Spleen (tissue), 7 donors: Measurements from ENCODE around the gene IL9.

Source experiments
- POLR2AphosphoS5 ChIP-seq, 3 donors: sonication (generic); formaldehyde crosslinking; IDR thresholded peaks; one replicate each; pipeline ENCODE4 v1.5.1; 2017; ENCODE audit warnings: antibody characterized with exemption in 3 of 3
- TF ChIP-seq, protein P1 (sequence below), 11 experiments: fragments of 200-600 bp in 7 of 11; fragments of 450-650 bp in 4 of 11; sonication (generic) in 4 of 11; IDR thresholded peaks in 8 of 11; conservative IDR thresholded peaks in 3 of 11; 1 replicate in 7 of 11; 2 replicates in 4 of 11; pipeline versions ENCODE4 v1.4.0 to v1.8.0; 2016 to 2021; ENCODE audit warnings: antibody characterized with exemption in 11 of 11, inconsistent platforms in 4 of 11, mild to moderate bottlenecking in 1 of 11
- donor health status: DM: no; HTN: no; CAD: no; lungs with moderate emphysema.
- donor health status: DM: no; HTN: no; CAD: no.
- donor health status: DM: no; HTN: no; CAD: no.

DNA sequence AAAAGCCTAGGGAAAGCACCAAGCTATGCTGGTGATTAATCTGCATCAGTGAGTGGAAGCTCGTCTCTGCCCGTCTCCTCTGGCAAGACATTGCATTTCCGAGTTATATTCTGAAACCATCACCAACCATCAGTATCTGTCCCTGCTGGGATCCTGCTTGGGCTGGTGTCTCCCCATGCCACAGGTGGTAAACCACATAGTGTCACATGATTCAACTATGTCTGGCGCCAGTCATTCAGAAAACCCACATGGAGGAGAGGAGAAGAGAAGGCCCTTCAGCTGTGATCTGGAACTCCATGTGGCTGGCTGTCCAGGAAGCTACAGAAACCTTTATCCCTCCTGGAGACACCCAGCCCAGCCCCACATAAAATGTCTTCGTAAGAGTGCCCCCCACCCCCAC, 4.8 kb downstream of the IL9 start:
- TF ChIP-seq POLR2AphosphoS5 (IDR thresholded peaks at IDR 0.05) = no peak
- TF ChIP-seq, protein P1, sequence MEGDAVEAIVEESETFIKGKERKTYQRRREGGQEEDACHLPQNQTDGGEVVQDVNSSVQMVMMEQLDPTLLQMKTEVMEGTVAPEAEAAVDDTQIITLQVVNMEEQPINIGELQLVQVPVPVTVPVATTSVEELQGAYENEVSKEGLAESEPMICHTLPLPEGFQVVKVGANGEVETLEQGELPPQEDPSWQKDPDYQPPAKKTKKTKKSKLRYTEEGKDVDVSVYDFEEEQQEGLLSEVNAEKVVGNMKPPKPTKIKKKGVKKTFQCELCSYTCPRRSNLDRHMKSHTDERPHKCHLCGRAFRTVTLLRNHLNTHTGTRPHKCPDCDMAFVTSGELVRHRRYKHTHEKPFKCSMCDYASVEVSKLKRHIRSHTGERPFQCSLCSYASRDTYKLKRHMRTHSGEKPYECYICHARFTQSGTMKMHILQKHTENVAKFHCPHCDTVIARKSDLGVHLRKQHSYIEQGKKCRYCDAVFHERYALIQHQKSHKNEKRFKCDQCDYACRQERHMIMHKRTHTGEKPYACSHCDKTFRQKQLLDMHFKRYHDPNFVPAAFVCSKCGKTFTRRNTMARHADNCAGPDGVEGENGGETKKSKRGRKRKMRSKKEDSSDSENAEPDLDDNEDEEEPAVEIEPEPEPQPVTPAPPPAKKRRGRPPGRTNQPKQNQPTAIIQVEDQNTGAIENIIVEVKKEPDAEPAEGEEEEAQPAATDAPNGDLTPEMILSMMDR (IDR thresholded peaks at IDR 0.05 in 8 of 11, conservative IDR thresholded peaks at IDR 0.05 in 3 of 11) = no peak
